Suprapubic skin (tissue), 4 donors: ENCODE measurements around the gene IQCE. TPM values are rescaled to one million over a fixed set of nuclear protein-coding genes. Genes with fewer than 3 reads are reported as not detected.

ENCODE experiments used
- DNase-seq, 2 donors: peaks; one replicate each; pipeline ENCODE4 v3.0.0-alpha.2; 2019; ENCODE audit warnings: low spot score in 2 of 2
- H3K27ac ChIP-seq: fragments of 200-600 bp; sonication (generic); one replicate; pipeline ENCODE4 v1.5.1; 2019
- H3K27me3 ChIP-seq: fragments of 200-600 bp; sonication (generic); one replicate; pipeline ENCODE4 v1.5.1; 2019
- H3K36me3 ChIP-seq: fragments of 200-600 bp; sonication (generic); one replicate; pipeline ENCODE4 v1.5.1; 2019
- H3K4me1 ChIP-seq: fragments of 200-600 bp; sonication (generic); one replicate; pipeline ENCODE4 v1.5.1; 2019
- H3K4me3 ChIP-seq: fragments of 200-600 bp; sonication (generic); one replicate; pipeline ENCODE4 v1.5.1; 2019; ENCODE audit warnings: mild to moderate bottlenecking
- H3K9me3 ChIP-seq: fragments of 200-600 bp; sonication (generic); one replicate; pipeline ENCODE4 v1.5.1; 2019
- CTCF ChIP-seq, 2 donors: fragments of 200-600 bp in 1 of 2; fragments of 450-650 bp in 1 of 2; sonication (generic) in 1 of 2; IDR thresholded peaks; one replicate each; pipeline ENCODE4 v1.5.1; 2016 to 2019; ENCODE audit warnings: antibody characterized with exemption in 2 of 2, mild to moderate bottlenecking in 1 of 2, moderate library complexity in 1 of 2
- EP300 ChIP-seq: sonication (generic); formaldehyde crosslinking; IDR thresholded peaks from one replicate; pipeline ENCODE4 v1.6.1; 2017; ENCODE audit warnings: antibody characterized with exemption
- POLR2A ChIP-seq, 2 donors: fragments of 450-650 bp; IDR thresholded peaks; one replicate each; pipeline ENCODE4 v1.6.1; 2017; ENCODE audit warnings: antibody characterized with exemption in 2 of 2, mild to moderate bottlenecking in 2 of 2, moderate library complexity in 2 of 2
- POLR2AphosphoS5 ChIP-seq, 3 donors: sonication (generic); formaldehyde crosslinking; IDR thresholded peaks; one replicate each; pipeline ENCODE4 v1.6.1; 2017; ENCODE audit warnings: antibody characterized with exemption in 3 of 3
- WGBS: methylation state at CpG from one replicate; pipeline ENCODE4 v1.1.5; 2018; 5-methylcytosine and 5-hydroxymethylcytosine counted together
- total RNA-seq, 4 donors: library from RNA; depleted of rRNA; stranded (reverse); fragments of >200 nt; gene quantifications; one replicate each; pipeline ENCODE4 v1.1.0, GENCODE V29; 2016

The IQCE gene
- total RNA-seq, 4 donors from 2014 or later, result 10.1 to 18.8 (median 15.7) TPM

DNA sequence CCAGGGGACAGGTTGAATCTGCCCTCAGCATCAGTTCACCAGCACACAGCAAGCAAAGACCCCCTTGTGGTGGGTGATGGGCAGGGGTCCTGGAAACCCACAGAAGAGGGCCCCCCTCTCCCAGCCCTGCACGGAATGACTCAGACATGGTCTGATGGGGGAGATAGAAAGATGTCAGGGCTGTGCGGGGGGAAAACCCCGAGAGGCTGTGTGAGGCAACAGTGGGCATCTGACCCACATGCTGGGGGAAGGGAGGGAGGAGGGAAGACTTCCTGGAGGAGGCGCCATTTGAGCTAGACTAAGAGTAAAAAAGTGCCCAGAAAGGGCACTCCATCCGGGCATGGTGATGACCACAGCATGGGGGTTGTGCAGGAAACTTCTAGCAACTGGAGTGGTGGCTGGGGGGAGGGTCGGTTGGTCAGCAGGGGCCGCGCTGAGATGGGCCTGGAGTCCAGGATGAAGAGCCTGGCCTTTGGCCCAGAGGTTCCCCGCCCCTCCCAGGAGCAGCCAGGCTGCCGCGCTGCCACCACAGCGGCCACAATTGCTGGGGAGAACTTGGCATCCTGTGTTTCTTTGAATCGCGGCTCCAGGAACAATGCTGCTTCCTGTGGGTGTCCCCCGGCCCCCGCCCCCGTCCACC lies 36.7 kb upstream of the IQCE start:
- Histone ChIP-seq H3K27me3 (peaks cover 7% of the 10 kb centered on the region), H3K27ac (peak overlapping the region; percentile 90), H3K4me1 (peaks cover 90% of the 10 kb centered on the region), H3K9me3 (no peaks in the 10 kb centered on the region), H3K4me3 (peak overlapping the region; percentile 64), H3K36me3 (peaks cover 14% of the 10 kb centered on the region)
- 8% methylated on average over 14 of the region's 17 CpGs for WGBS
- no peak for TF ChIP-seq POLR2A (IDR thresholded peaks at IDR 0.05)
- TF ChIP-seq EP300, result no peak
- TF ChIP-seq POLR2AphosphoS5 (IDR thresholded peaks at IDR 0.05), result no peak
- TF ChIP-seq CTCF (IDR thresholded peaks at IDR 0.05), result no peak
- DNase-seq, result no peak

DNA sequence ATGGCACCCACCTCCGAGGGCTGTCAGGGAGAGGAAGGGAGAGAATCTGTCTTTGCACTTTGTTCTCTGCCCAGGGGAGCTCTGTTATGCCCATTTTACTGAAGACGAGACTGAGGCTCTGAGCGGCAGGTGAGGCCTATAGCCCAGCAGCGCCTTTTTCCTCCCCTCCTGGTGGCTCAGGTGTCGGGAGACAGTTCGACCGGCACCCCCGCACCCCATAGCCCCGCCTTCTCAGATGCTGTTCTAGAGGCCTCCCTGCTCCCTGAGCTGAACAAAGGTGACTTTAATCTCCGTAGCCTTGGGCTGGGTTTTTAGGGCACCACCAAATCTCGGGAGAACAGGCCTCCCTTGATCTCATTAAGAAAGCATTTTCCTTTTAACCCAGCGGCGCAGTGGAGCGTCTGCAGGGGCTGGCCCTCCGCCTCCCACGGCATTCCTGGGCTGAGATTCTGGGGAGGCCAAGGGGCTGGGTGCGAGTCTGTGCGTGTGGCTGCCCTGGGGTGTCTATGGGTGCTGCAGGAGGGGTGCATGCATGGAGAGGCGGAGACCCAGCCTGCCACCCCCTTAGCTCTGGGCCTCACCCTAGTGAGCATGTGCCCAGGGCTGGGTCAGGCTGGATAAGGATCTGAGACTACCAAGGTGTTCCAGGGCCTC lies 35.9 kb upstream of the IQCE start:
- no peak for DNase-seq
- peak overlapping the region; percentile 90 for H3K27ac ChIP-seq
- peaks cover 14% of the 10 kb centered on the region for H3K36me3 ChIP-seq
- peaks cover 97% of the 10 kb centered on the region for H3K4me1 ChIP-seq
- TF ChIP-seq EP300, result no peak
- TF ChIP-seq POLR2A (IDR thresholded peaks at IDR 0.05), result no peak
- no peak for TF ChIP-seq POLR2AphosphoS5 (IDR thresholded peaks at IDR 0.05)
- peaks cover 7% of the 10 kb centered on the region for H3K27me3 ChIP-seq
- H3K4me3 ChIP-seq, result peak overlapping the region; percentile 64
- no peaks in the 10 kb centered on the region for H3K9me3 ChIP-seq
- WGBS, result 29% methylated on average over 12 of the region's 19 CpGs

DNA sequence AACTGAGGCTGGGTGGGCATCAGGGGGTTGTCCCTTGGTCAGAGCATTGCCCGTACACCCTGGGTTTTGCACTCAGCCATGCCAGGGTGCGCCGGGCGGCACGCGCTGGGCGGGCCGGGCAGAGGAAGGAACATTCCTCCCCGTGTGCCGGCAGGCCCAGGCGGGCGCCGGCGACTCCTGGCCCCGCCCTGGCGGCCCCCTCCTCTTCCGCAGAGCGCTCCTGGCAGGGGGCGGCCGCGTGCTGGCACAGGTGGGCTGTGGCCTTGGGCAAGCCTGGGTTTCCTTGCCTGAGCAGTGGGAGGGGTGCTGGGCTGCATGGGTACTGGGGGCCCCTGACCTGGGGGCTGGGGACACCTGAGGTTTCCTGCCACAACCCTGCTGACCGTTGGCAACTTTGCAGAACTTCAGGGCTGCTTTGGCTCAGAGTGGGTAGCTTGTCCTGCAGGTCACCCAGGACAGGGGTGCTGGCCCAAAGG lies 35.3 kb upstream of the IQCE start:
- H3K4me1 ChIP-seq, result peaks cover 97% of the 10 kb centered on the region
- TF ChIP-seq POLR2A (IDR thresholded peaks at IDR 0.05), result no peak
- no peak for TF ChIP-seq CTCF (IDR thresholded peaks at IDR 0.05)
- no peak for TF ChIP-seq EP300
- peak in 1 of 3 donors; percentile 22 for TF ChIP-seq POLR2AphosphoS5 (IDR thresholded peaks at IDR 0.05)
- WGBS, result no CpG with 5 or more reads among the region's 22 CpGs
- H3K4me3 ChIP-seq, result peak overlapping the region; percentile 64
- H3K27ac ChIP-seq, result peak overlapping the region; percentile 90
- DNase-seq, result no peak
- H3K36me3 ChIP-seq, result peaks cover 14% of the 10 kb centered on the region
- no peaks in the 10 kb centered on the region for H3K9me3 ChIP-seq
- peaks cover 7% of the 10 kb centered on the region for H3K27me3 ChIP-seq

DNA sequence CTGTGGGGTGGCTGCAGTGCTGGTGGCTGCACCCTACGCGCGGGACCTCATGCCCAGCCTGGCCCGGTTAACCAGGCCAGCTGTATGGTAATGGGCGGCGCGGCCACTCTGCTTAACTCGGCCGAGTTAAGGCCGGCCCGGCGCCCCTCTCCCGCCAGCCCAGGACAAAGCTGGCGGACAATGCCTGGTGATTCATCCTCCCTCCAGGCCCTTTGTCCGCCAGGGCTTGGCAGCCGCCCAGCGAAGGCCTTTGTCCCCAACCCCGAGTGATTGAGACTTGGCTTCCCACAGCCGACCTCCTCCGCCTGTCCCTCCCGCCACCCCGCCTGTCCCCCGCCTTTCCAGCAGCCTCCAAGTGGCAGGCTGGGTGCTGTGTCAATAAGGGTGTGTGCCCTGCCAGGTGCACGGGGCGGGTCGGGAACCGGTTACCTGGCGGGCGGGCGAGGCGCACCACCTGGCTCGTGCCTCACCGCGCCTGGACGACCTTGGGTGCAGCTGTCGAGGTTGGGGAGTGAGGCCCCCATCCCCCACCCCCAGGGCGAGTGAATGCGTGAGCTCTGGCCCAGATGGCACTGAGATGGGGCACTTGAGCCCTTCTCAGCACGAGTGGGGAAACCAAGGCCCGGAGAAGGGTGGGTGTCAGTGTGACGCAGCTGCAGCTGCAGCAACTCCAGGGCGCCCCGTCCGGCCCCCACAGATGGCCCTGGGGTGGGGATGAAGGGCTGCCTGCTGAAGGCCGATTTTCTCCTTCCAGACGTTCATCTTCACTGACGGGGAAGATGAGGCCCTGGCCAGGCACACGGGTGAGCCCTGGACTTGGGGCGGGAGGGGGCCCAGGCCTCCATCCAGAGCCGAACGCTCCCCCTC lies 34.6 kb upstream of the IQCE start:
- TF ChIP-seq EP300 (no peak), POLR2AphosphoS5 (IDR thresholded peaks at IDR 0.05) (peak in 2 of 3 donors; percentile 31 to 67)
- H3K27ac ChIP-seq, result peak overlapping the region; percentile 90
- 11% methylated on average over 10 of the region's 51 CpGs for WGBS
- H3K9me3 ChIP-seq, result no peaks in the 10 kb centered on the region
- peak overlapping the region; percentile 64 for H3K4me3 ChIP-seq
- no peak for DNase-seq
- H3K27me3 ChIP-seq, result peaks cover 7% of the 10 kb centered on the region
- H3K36me3 ChIP-seq, result peaks cover 14% of the 10 kb centered on the region
- H3K4me1 ChIP-seq, result peaks cover 97% of the 10 kb centered on the region

- Histone ChIP-seq H3K9me3 (no peaks in the 10 kb centered on the region), H3K4me1 (peaks cover 100% of the 10 kb centered on the region), H3K27me3 (peaks cover 7% of the 10 kb centered on the region), H3K27ac (peak overlapping the region; percentile 90), H3K36me3 (peaks cover 14% of the 10 kb centered on the region), H3K4me3 (peak overlapping the region; percentile 64)
- no peak for TF ChIP-seq CTCF (IDR thresholded peaks at IDR 0.05)
- TF ChIP-seq POLR2AphosphoS5 (IDR thresholded peaks at IDR 0.05), result no peak
- TF ChIP-seq EP300, result no peak
- TF ChIP-seq POLR2A (IDR thresholded peaks at IDR 0.05), result no peak
- no peak for DNase-seq
- 57% methylated on average over 7 of the region's 53 CpGs for WGBS
These were observed 33.7 kb upstream of the IQCE start for GRCh38 chr7:2524808-2525657.
